ENCODE data around the gene OR1I1.

DNA sequence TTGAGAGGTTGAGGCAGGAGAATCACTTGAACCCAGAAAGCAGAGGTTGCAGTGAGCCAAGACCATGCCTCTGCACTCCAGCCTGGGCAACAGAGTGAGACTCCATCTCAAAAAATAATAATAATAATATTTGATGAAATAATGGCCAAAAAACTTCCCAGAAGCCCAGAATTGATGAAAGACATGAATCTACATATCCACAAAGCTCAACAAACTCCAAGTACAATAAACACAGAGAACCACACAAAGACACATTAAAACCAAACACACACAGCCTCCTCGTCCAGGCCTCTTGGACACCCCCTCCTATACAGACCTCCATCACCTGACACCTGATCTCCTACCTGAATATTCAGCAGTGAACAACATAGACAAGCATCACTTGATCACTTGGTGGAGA, 22.0 kb downstream of the OR1I1 start:
- TF ChIP-seq, protein P1, sequence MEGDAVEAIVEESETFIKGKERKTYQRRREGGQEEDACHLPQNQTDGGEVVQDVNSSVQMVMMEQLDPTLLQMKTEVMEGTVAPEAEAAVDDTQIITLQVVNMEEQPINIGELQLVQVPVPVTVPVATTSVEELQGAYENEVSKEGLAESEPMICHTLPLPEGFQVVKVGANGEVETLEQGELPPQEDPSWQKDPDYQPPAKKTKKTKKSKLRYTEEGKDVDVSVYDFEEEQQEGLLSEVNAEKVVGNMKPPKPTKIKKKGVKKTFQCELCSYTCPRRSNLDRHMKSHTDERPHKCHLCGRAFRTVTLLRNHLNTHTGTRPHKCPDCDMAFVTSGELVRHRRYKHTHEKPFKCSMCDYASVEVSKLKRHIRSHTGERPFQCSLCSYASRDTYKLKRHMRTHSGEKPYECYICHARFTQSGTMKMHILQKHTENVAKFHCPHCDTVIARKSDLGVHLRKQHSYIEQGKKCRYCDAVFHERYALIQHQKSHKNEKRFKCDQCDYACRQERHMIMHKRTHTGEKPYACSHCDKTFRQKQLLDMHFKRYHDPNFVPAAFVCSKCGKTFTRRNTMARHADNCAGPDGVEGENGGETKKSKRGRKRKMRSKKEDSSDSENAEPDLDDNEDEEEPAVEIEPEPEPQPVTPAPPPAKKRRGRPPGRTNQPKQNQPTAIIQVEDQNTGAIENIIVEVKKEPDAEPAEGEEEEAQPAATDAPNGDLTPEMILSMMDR (IDR thresholded peaks at IDR 0.05; ENCODE audit: poor library complexity), result no peak
- TF ChIP-seq EZH2phosphoT487 (IDR thresholded peaks at IDR 0.05; ENCODE audit: low read depth, severe bottlenecking, unreplicated experiment) (no peak), EZH2 (IDR thresholded peaks at IDR 0.05; ENCODE audit: borderline replicate concordance) (no peak)

Data from hepatocyte (in vitro differentiated cells).